HCT116 (cell line): Measurements from ENCODE around the gene PDE4B. TPM values are rescaled to one million over a fixed set of nuclear protein-coding genes. Genes with fewer than 3 reads are reported as not detected.

ENCODE experiments used
- ATAC-seq: fragments of 200-7000 bp; cut with Tn5 transposase; 2 replicates; pipeline ENCODE4 v1.9.1; 2020; ENCODE audit warnings: mild to moderate bottlenecking, moderate library complexity
- BruUV-seq: library from RNA; stranded (reverse); fragments of 400-500 nt; replicated peaks from 2 replicates; lab custom pipeline; 2021; lab: Mats Ljungman, UMichigan
- CTCF ChIA-PET: fragments of 300-600 bp; sonication (Branson Sonifier 250); formaldehyde crosslinking; loops from one replicate; lab custom pipeline; 2021; ENCODE audit warnings: antibody characterized with exemption; lab: Charles Lee
- POLR2A ChIA-PET: fragments of 300-600, 350-600 bp; sonication (Branson Sonifier 250); formaldehyde crosslinking; loops from one replicate; lab custom pipeline; 2021; ENCODE audit warnings: antibody characterized with exemption; lab: Charles Lee
- RAD21 ChIA-PET, 2 experiments: fragments of 300-600 bp; sonication (Branson Sonifier 250); formaldehyde crosslinking; loops; one replicate each; lab custom pipeline; 2023; ENCODE audit warnings: low total read pairs in 2 of 2; ENCODE audit not compliant: uncharacterized antibody in 2 of 2, unreplicated experiment in 2 of 2, low non-redundant PET in 1 of 2; lab: Charles Lee
- DNase-seq: peaks from one replicate; pipeline ENCODE4 v3.0.0-alpha.2; 2010; ENCODE audit warnings: low read depth, low spot score
- H2AFZ ChIP-seq: fragments of 200-600 bp; shearing (Covaris generic), sonication (generic); 2 replicates; pipeline ENCODE4 v1.6.1; 2017; ENCODE audit warnings: low read depth, mixed run types, mixed read lengths, antibody characterized with exemption, low read length; ENCODE audit not compliant: poor library complexity, severe bottlenecking
- H3K27ac ChIP-seq: 2 replicates; pipeline ENCODE4 v1.5.1; 2012; ENCODE audit warnings: low read depth, low read length
- H3K27me3 ChIP-seq: fragments of 200-600 bp; sonication (generic); 2 replicates; pipeline ENCODE4 v1.6.1; 2016; ENCODE audit warnings: mixed run types, low read length, mixed read lengths; ENCODE audit not compliant: insufficient read depth
- H3K36me3 ChIP-seq, 2 experiments: fragments of 200-500 bp in 1 of 2; fragments of 200-600 bp in 1 of 2; sonication (Bioruptor generic) in 1 of 2; sonication (generic) in 1 of 2; 2 replicates each; pipeline versions ENCODE4 v1.5.1 to v1.6.1; 2014 to 2016; ENCODE audit warnings: low read length in 2 of 2, inconsistent platforms in 1 of 2, mixed read lengths in 1 of 2, mixed run types in 1 of 2; ENCODE audit not compliant: insufficient read depth in 2 of 2, control insufficient read depth in 1 of 2
- H3K4me1 ChIP-seq, 2 experiments: fragments of 200-600 bp in 1 of 2; sonication (generic) in 1 of 2; 2 replicates each; pipeline versions ENCODE4 v1.5.1 to v1.6.1; 2012 to 2017; ENCODE audit warnings: low read length in 2 of 2, inconsistent platforms in 1 of 2, mild to moderate bottlenecking in 1 of 2, mixed read lengths in 1 of 2, mixed run types in 1 of 2, moderate library complexity in 1 of 2; ENCODE audit not compliant: insufficient read depth in 2 of 2, control insufficient read depth in 1 of 2
- H3K4me2 ChIP-seq: fragments of 200-600 bp; sonication (generic); 2 replicates; pipeline ENCODE4 v1.6.1; 2017; ENCODE audit warnings: mixed run types, low read length, mixed read lengths
- H3K4me3 ChIP-seq, 2 experiments: fragments of 200-600 bp in 1 of 2; sonication (generic) in 1 of 2; replicated peaks in 1 of 2; 2 replicates each; pipeline ENCODE4 v1.5.1; 2011 to 2016; ENCODE audit warnings: low read length in 2 of 2, control low read depth in 1 of 2, low read depth in 1 of 2, mild to moderate bottlenecking in 1 of 2, mixed read lengths in 1 of 2, mixed run types in 1 of 2
- H3K79me2 ChIP-seq: fragments of 200-600 bp; sonication (generic); 2 replicates; pipeline ENCODE4 v1.6.1; 2017; ENCODE audit warnings: mild to moderate bottlenecking, mixed run types, low read length, moderate library complexity, mixed read lengths; ENCODE audit not compliant: insufficient read depth
- H3K9ac ChIP-seq: fragments of 200-600 bp; sonication (generic); 2 replicates; pipeline ENCODE4 v1.6.1; 2016; ENCODE audit warnings: low read length, mixed read lengths
- H3K9me2 ChIP-seq: fragments of 200-600 bp; sonication (generic), shearing (Covaris generic); 2 replicates; pipeline ENCODE4 v1.6.1; 2017; ENCODE audit warnings: mixed run types, mild to moderate bottlenecking, moderate library complexity; ENCODE audit not compliant: insufficient read depth
- H3K9me3 ChIP-seq, 2 experiments: fragments of 200-500 bp in 1 of 2; fragments of 200-600 bp in 1 of 2; sonication (Bioruptor generic) in 1 of 2; sonication (generic) in 1 of 2; 2 replicates each; pipeline ENCODE4 v1.6.1; 2014 to 2017; ENCODE audit warnings: low read length in 2 of 2, mixed read lengths in 2 of 2, inconsistent platforms in 1 of 2, low read depth in 1 of 2, mild to moderate bottlenecking in 1 of 2, mixed run types in 1 of 2, moderate library complexity in 1 of 2; ENCODE audit not compliant: control insufficient read depth in 1 of 2, insufficient read depth in 1 of 2
- H4K20me1 ChIP-seq: fragments of 200-600 bp; sonication (generic), shearing (Covaris generic); 2 replicates; pipeline ENCODE4 v1.6.1; 2017; ENCODE audit warnings: mixed run types, mild to moderate bottlenecking, moderate library complexity; ENCODE audit not compliant: insufficient read depth
- CBX3 ChIP-seq: IDR thresholded peaks from 2 replicates; pipeline ENCODE4 v1.6.1; 2012; ENCODE audit warnings: low read depth
- CEBPB ChIP-seq: IDR thresholded peaks from 2 replicates; pipeline ENCODE4 v1.6.1; 2012; ENCODE audit warnings: low read depth
- EGR1 ChIP-seq: IDR thresholded peaks from 2 replicates; pipeline ENCODE4 v1.6.1; 2012; ENCODE audit warnings: low read depth
- ELF1 ChIP-seq: IDR thresholded peaks from 2 replicates; pipeline ENCODE4 v1.6.1; 2012; ENCODE audit warnings: low read depth, borderline replicate concordance
- EZH2 ChIP-seq: fragments of 200-600 bp; sonication (generic); IDR thresholded peaks from 2 replicates; pipeline ENCODE4 v1.6.1; 2017; ENCODE audit warnings: antibody characterized with exemption, mixed run types
- FOSL1 ChIP-seq: IDR thresholded peaks from 2 replicates; pipeline ENCODE4 v1.6.1; 2012; ENCODE audit warnings: low read depth
- POLR2A ChIP-seq: IDR thresholded peaks from 2 replicates; pipeline ENCODE4 v1.7.0; 2011; ENCODE audit warnings: borderline replicate concordance; ENCODE audit not compliant: insufficient read depth, insufficient read length; ENCODE audit errors: extremely low read depth
- POLR2AphosphoS5 ChIP-seq: IDR thresholded peaks from 2 replicates; pipeline ENCODE4 v1.6.1; 2011; ENCODE audit warnings: mild to moderate bottlenecking, low read depth, low read length, moderate library complexity
- SIN3A ChIP-seq: IDR thresholded peaks from 2 replicates; pipeline ENCODE4 v1.6.1; 2012; ENCODE audit warnings: low read depth
- SP1 ChIP-seq: IDR thresholded peaks from 2 replicates; pipeline ENCODE4 v1.6.1; 2012; ENCODE audit warnings: low read depth
- TCF7L2 ChIP-seq: IDR thresholded peaks from 2 replicates; pipeline ENCODE4 v1.7.0; 2011; ENCODE audit warnings: borderline replicate concordance, inconsistent platforms; ENCODE audit not compliant: insufficient read depth, insufficient read length; ENCODE audit errors: extremely low read depth
- YY1 ChIP-seq: IDR thresholded peaks from 2 replicates; pipeline ENCODE4 v1.6.1; 2011; ENCODE audit warnings: low read length, low read depth, moderate library complexity, mild to moderate bottlenecking; ENCODE audit not compliant: insufficient replicate concordance; ENCODE audit errors: extremely low read depth
- intact Hi-C: fragments of 100-400 bp; cut with micrococcal nuclease; formaldehyde crosslinking; loops from 2 replicates; pipeline ENCODE4 v1.10.0; 2022
- total RNA-seq: library from RNA; stranded (reverse); gene quantifications from one replicate; pipeline ENCODE4 v1.2.1, GENCODE V29; 2021; ENCODE audit not compliant: unreplicated experiment
- TF ChIP-seq, protein P1 (sequence below): IDR thresholded peaks from 2 replicates; pipeline ENCODE4 v1.6.1; 2012
- TF ChIP-seq, protein P2 (sequence below): IDR thresholded peaks from 2 replicates; pipeline ENCODE4 v1.6.1; 2012

PDE4B gene
- total RNA-seq, 1 experiment from 2014 or later, result 76.9 TPM

DNA sequence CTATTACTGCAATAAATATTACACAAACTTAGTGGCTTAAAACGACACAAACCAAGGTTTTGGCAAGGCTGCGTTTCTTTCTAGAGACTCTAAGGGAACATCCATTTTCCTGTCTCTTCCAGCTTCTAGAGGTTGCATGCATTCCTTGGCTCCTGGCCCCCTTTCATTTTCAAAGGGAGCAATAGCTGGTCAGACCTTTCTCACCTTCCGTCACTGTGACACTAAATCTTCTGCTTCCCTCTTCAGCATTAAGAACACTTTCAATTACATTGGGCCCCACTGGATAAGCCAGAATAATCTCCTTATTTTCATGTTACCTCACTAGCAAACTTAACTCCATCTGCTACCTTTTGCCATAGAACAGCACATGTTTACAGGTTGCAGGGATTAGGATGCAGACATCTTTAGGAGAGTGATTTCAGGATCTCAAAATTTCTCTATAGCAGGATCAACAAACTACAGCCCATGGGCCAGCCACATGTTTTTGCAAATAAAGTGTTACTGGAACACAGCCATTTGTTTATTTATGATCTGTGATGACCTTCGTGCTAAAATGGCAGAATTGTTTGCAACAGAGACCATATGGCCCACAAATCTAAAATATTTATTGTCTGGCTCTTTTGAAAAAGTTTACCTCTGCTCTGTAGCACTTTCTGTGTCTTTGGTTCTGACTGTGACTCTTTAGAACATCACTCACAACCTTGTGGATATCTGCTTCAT lies 519.7 kb downstream of the PDE4B start:
- DNase-seq (no peak), ATAC-seq (no peak)
- POLR2A ChIA-PET, result interaction anchor here (0.8 to 1.0 kb wide), 2 partner anchors 14 to 17 kb away, joined by 3 read pairs; no protein-coding TSS in a partner anchor
- peaks cover 56 to 67% of the 10 kb centered on the region in 2 experiments for H3K4me1 ChIP-seq
- no peak overlapping the region for H3K9ac ChIP-seq
- no peaks in the 10 kb centered on the region for H3K36me3 ChIP-seq
- peak overlapping the region; percentile 78 for H3K27ac ChIP-seq
- CTCF ChIA-PET, result no interaction called here
- no peaks in the 10 kb centered on the region for H3K79me2 ChIP-seq
- no peak overlapping the region for H3K4me3 ChIP-seq
- peak overlapping the region; percentile 40; the same call in 1 of the 2 replicates for H3K4me2 ChIP-seq
- TF ChIP-seq EZH2, result no peak
- TF ChIP-seq, protein P1, sequence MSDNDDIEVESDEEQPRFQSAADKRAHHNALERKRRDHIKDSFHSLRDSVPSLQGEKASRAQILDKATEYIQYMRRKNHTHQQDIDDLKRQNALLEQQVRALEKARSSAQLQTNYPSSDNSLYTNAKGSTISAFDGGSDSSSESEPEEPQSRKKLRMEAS, result no peak
- TF ChIP-seq, protein P2, sequence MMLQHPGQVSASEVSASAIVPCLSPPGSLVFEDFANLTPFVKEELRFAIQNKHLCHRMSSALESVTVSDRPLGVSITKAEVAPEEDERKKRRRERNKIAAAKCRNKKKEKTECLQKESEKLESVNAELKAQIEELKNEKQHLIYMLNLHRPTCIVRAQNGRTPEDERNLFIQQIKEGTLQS, result no peak
- no peak for TF ChIP-seq TCF7L2
- no peak for TF ChIP-seq CBX3
- TF ChIP-seq ELF1, result no peak
- TF ChIP-seq SIN3A, result no peak
- no peak for TF ChIP-seq POLR2AphosphoS5
- no peak for TF ChIP-seq POLR2A
- intact Hi-C loops, result no loop called here
- no peaks in the 10 kb centered on the region for H3K9me2 ChIP-seq
- no peaks in the 10 kb centered on the region for H4K20me1 ChIP-seq
- no peaks in the 10 kb centered on the region for H3K9me3 ChIP-seq
- BruUV-seq, result no TSS peak
- H2AFZ ChIP-seq, result peak overlapping the region; percentile 27
- H3K27me3 ChIP-seq, result no peaks in the 10 kb centered on the region
- RAD21 ChIA-PET, result no interaction called here

DNA sequence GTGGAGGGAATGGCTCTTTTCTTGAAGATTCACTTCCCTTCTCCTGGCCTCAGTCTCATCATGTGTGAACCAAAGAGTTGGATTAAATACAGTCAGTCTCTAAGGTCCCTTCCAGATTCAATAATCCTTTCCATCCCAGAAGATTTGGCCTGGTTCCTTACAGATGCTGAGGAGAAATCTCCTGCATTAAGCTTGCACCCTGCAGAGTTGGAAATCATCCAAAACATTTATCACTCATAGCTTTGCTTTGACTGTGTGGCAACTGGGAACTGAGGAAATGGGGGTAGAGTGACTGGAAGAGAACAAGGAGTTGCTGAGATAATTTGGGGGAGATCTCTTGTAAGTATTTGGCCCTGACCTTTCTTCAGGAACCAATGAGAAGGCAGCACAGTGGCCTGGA lies 520.7 kb downstream of the PDE4B start:
- H3K4me3 ChIP-seq, result no peak overlapping the region
- no peaks in the 10 kb centered on the region for H3K9me2 ChIP-seq
- H3K4me1 ChIP-seq, result peaks cover 58 to 68% of the 10 kb centered on the region in 2 experiments
- no peaks in the 10 kb centered on the region for H3K79me2 ChIP-seq
- ChIA-PET RAD21 (no interaction called here), CTCF (no interaction called here), POLR2A (interaction anchor here (1.0 kb wide), 1 partner anchor 15 kb away, joined by 3 read pairs; no protein-coding TSS in a partner anchor)
- no peaks in the 10 kb centered on the region for H3K27me3 ChIP-seq
- peak overlapping the region; percentile 40 for H3K4me2 ChIP-seq
- H4K20me1 ChIP-seq, result no peaks in the 10 kb centered on the region
- DNase-seq (no peak), ATAC-seq (0 out of 2 replicates have a peak, but pooled peaks have one; percentile 21)
- H3K9ac ChIP-seq, result no peak overlapping the region
- peak overlapping the region; percentile 78 for H3K27ac ChIP-seq
- H3K9me3 ChIP-seq, result no peaks in the 10 kb centered on the region
- peak overlapping the region; percentile 27 for H2AFZ ChIP-seq
- intact Hi-C loops, result no loop called here
- no peaks in the 10 kb centered on the region for H3K36me3 ChIP-seq
- TF ChIP-seq, protein P1, result 0 out of 2 replicates have a peak, but pooled peaks have one; percentile 30
- TF ChIP-seq SP1 (peak; percentile 51; the same call in 1 of the 2 replicates), CBX3 (peak; percentile 70; the same call in 1 of the 2 replicates), YY1 (peak; percentile 6), EGR1 (no peak), CEBPB (peak; percentile 51; the same call in 1 of the 2 replicates), EZH2 (no peak), FOSL1 (0 out of 2 replicates have a peak, but pooled peaks have one; percentile 7)
- TF ChIP-seq, protein P2, result no peak
- BruUV-seq, result no TSS peak
